OCI-LY3 (cell line): ENCODE results near the gene SMYD4.

Experiments
- CTCF ChIP-seq: fragments of 200-600, 300-600 bp; sonication (generic); IDR thresholded peaks from 2 replicates; pipeline ENCODE4 v1.5.1; 2014; ENCODE audit warnings: antibody characterized with exemption, low read length, low read depth
- EZH2phosphoT487 ChIP-seq: fragments of 200-600 bp; shearing (Covaris generic); IDR thresholded peaks from 2 replicates; pipeline ENCODE4 v1.6.1; 2018; ENCODE audit warnings: antibody characterized with exemption, mixed run types, low read depth

- TF ChIP-seq CTCF (no peak), EZH2phosphoT487 (no peak)
These were observed 40.9 kb upstream of the SMYD4 start for GRCh38 chr17:1870592-1870991.
